MCF 10A (cell line): ENCODE results near the gene MEF2C. TPM values are rescaled to one million over a fixed set of nuclear protein-coding genes. Genes with fewer than 3 reads are reported as not detected.

Experiments used
- BruUV-seq: library from RNA; stranded (reverse); fragments of 400-500 nt; replicated peaks from 2 replicates; lab custom pipeline; 2021; lab: Mats Ljungman, UMichigan
- CTCF ChIA-PET: fragments of 300-600 bp; sonication (Branson Sonifier 250); formaldehyde crosslinking; extraction: SDS; loops from one replicate; lab custom pipeline; 2021; ENCODE audit warnings: antibody characterized with exemption, inconsistent platforms; lab: Yijun Ruan, JAX
- POLR2A ChIA-PET: fragments of 300-600, 350-650 bp; sonication (Branson Sonifier 250); formaldehyde crosslinking; extraction: SDS; loops from one replicate; lab custom pipeline; 2020; ENCODE audit warnings: antibody characterized with exemption, inconsistent platforms; lab: Yijun Ruan, JAX
- DNase-seq: peaks from one replicate; pipeline ENCODE4 v3.0.0-alpha.2; 2018; ENCODE audit not compliant: unreplicated experiment
- H3K27ac Mint-ChIP-seq: one replicate; pipeline ENCODE4 v1.8.0; 2022; ENCODE audit warnings: mild to moderate bottlenecking, low read depth, mixed read lengths; ENCODE audit not compliant: unreplicated experiment
- H3K27me3 Mint-ChIP-seq: one replicate; pipeline ENCODE4 v1.8.0; 2022; ENCODE audit warnings: mixed read lengths; ENCODE audit not compliant: insufficient read depth, unreplicated experiment
- H3K36me3 Mint-ChIP-seq: one replicate; pipeline ENCODE4 v1.8.0; 2022; ENCODE audit warnings: mild to moderate bottlenecking, moderate library complexity, mixed read lengths; ENCODE audit not compliant: insufficient read depth, unreplicated experiment
- H3K4me1 Mint-ChIP-seq: one replicate; pipeline ENCODE4 v1.8.0; 2022; ENCODE audit warnings: mixed read lengths; ENCODE audit not compliant: insufficient read depth, unreplicated experiment
- H3K4me3 Mint-ChIP-seq: one replicate; pipeline ENCODE4 v1.8.0; 2022; ENCODE audit warnings: mild to moderate bottlenecking, moderate library complexity, mixed read lengths; ENCODE audit not compliant: unreplicated experiment
- H3K9me3 Mint-ChIP-seq: one replicate; pipeline ENCODE4 v1.8.0; 2022; ENCODE audit warnings: mixed read lengths; ENCODE audit not compliant: unreplicated experiment
- CTCF ChIP-seq: fragments of 200-600 bp; IDR thresholded peaks from one replicate; pipeline ENCODE4 v1.8.0; 2022; ENCODE audit warnings: antibody characterized with exemption, mild to moderate bottlenecking; ENCODE audit not compliant: unreplicated experiment
- intact Hi-C: fragments of 100-400 bp; cut with micrococcal nuclease; formaldehyde crosslinking; loops from 2 replicates; pipeline ENCODE4 v1.14.1; 2022
- total RNA-seq: library from RNA; stranded (reverse); gene quantifications from 2 replicates; pipeline ENCODE4 v1.2.3, GENCODE V29; 2022

MEF2C gene
- total RNA-seq, 1 experiment from 2014 or later, result 0.05 TPM

- peaks cover 7% of the 10 kb centered on the region for H3K4me1 Mint-ChIP-seq
- H3K4me3 Mint-ChIP-seq, result no peak overlapping the region
- peaks cover 100% of the 10 kb centered on the region for H3K27me3 Mint-ChIP-seq
- intact Hi-C loops, result no loop called here
- no TSS peak for BruUV-seq
- H3K36me3 Mint-ChIP-seq, result no peaks in the 10 kb centered on the region
- ChIA-PET POLR2A (no interaction called here), CTCF (interaction anchor here (0.6 to 1.7 kb wide), 4 partner anchors 19 to 906 kb away, joined by 3 to 5 read pairs (median 3); no protein-coding TSS in a partner anchor)
- TF ChIP-seq CTCF, result no peak
- no peak overlapping the region for H3K27ac Mint-ChIP-seq
- no peaks in the 10 kb centered on the region for H3K9me3 Mint-ChIP-seq
- DNase-seq, result no peak
Measured at GRCh38 chr5:88687373-88687911, 195.5 kb downstream of the MEF2C start.

GRCh38 chr5:88686726-88687125 lies 196.3 kb downstream of the MEF2C start:
- Mint-ChIP-seq H3K27me3 (peaks cover 94% of the 10 kb centered on the region), H3K4me3 (no peak overlapping the region), H3K27ac (no peak overlapping the region), H3K4me1 (peaks cover 7% of the 10 kb centered on the region), H3K9me3 (no peaks in the 10 kb centered on the region), H3K36me3 (no peaks in the 10 kb centered on the region)
- CTCF ChIA-PET, result interaction anchor here (0.5 to 1.2 kb wide), 4 partner anchors 20 to 838 kb away, joined by 3 to 4 read pairs (median 3); no protein-coding TSS in a partner anchor
- POLR2A ChIA-PET, result no interaction called here
- BruUV-seq, result no TSS peak
- intact Hi-C loops, result no loop called here
- no peak for TF ChIP-seq CTCF
- no peak for DNase-seq

GRCh38 chr5:88685591-88686541 lies 197.1 kb downstream of the MEF2C start:
- POLR2A ChIA-PET, result no interaction called here
- CTCF ChIA-PET, result interaction anchor here (0.7 to 1.8 kb wide), 5 partner anchors 42 to 905 kb away, joined by 3 to 10 read pairs (median 3); no protein-coding TSS in a partner anchor
- intact Hi-C loops, result no loop called here
- no peaks in the 10 kb centered on the region for H3K36me3 Mint-ChIP-seq
- no peaks in the 10 kb centered on the region for H3K9me3 Mint-ChIP-seq
- no peak for DNase-seq
- H3K27me3 Mint-ChIP-seq, result peaks cover 86% of the 10 kb centered on the region
- no TSS peak for BruUV-seq
- H3K4me1 Mint-ChIP-seq, result peaks cover 3% of the 10 kb centered on the region
- TF ChIP-seq CTCF, result no peak
- no peak overlapping the region for H3K27ac Mint-ChIP-seq
- H3K4me3 Mint-ChIP-seq, result no peak overlapping the region
